Measurements from ENCODE around the gene PNPLA1.

PNPLA1 gene

DNA sequence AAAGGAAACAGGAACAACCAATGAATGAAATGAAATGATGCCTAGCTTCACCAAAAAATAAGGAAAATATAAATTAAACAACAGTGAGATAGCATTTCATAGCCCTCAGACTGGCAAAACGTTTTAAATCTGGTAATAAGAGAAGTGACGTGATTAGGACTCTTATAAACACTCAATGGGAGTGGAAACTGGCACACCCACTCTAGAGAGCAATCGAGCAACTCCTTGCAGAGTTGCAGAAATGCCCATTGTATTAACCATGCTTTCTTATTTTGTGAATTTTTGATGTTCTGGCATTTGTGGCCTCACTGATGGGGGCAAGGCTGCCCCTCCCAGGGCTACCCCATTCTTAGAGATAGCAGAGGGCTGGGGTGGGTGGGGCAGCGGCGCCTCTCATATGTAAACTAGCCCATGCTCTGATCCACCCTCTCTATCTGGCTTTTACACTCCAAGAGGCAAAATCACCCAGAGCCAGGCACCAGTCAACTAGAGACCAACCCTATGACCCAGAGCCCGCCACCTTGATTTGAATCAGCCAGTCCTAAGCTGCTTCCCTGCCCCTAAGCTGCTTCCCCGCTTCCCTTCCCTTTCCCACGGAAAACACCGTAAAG, 6.4 kb upstream of the PNPLA1 start:
- H3K4me3 ChIP-seq (ENCODE audit: low read depth, low read length) = no peak overlapping the region
- TF ChIP-seq, protein P1, sequence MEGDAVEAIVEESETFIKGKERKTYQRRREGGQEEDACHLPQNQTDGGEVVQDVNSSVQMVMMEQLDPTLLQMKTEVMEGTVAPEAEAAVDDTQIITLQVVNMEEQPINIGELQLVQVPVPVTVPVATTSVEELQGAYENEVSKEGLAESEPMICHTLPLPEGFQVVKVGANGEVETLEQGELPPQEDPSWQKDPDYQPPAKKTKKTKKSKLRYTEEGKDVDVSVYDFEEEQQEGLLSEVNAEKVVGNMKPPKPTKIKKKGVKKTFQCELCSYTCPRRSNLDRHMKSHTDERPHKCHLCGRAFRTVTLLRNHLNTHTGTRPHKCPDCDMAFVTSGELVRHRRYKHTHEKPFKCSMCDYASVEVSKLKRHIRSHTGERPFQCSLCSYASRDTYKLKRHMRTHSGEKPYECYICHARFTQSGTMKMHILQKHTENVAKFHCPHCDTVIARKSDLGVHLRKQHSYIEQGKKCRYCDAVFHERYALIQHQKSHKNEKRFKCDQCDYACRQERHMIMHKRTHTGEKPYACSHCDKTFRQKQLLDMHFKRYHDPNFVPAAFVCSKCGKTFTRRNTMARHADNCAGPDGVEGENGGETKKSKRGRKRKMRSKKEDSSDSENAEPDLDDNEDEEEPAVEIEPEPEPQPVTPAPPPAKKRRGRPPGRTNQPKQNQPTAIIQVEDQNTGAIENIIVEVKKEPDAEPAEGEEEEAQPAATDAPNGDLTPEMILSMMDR (IDR thresholded peaks at IDR 0.05; ENCODE audit: low read depth, low read length, missing control alignments) = no peak
- no peak for DNase-seq (ENCODE audit: low read depth)

DNA sequence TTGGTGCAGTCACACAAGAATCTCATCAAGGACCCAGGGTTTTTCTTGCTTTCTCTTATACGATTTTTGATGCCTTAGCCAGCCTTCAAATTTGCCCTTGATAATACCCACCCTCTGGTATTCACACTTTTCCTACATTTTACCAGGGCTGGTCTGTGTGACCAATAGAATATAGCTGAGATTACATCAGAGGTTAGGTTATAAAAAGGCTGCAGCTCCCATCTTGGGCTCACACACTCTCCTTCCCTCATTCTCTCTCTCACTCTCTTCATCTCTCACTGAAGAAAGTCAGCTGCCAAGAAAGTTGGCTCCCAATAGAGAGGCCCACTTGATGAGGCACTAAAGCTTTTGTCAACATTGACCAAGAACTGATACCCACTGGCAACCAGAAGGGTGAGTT, 4.1 kb upstream of the PNPLA1 start:
- no peak for DNase-seq (ENCODE audit: low read depth)
- TF ChIP-seq, protein P1 (IDR thresholded peaks at IDR 0.05; ENCODE audit: low read depth, low read length, missing control alignments) = no peak
- no peak overlapping the region for H3K4me3 ChIP-seq (ENCODE audit: low read depth, low read length)

DNA sequence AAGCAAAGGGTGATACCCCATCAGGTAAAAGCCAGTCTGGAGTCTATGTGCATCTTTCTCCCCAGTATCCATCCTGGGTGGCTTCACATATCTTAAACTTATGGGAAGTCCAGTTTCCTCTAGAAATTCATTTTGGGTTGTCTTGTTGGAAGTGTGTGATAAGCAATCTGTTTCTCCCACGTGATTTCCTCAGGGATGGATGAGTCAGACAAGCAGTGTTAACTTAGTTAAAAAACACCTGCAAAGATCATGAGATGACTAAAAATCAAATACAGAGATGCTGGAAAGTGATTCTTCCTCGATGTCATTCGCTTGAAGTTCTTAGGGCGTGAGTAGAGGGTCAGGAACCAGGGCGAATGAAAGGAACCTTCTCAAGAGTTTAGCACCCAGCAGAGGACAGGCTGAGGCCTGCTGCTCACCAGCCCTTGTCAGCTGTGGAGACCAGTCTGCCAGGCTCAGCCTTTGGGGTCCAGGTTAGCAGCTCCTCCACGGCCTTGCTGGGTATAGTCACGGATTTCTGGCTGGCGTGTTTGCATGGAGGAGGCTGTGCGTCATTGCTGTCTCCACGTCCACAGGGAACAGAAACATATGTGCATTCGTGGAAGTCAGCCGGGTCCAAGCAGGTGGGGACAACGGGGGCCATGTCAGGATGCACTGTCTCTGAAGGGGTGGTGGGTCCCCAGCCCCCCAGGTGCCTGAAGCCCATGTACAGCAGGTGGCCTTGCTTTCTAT, 2.8 kb upstream of the PNPLA1 start:
- DNase-seq (ENCODE audit: low read depth) = no peak
- H3K4me3 ChIP-seq (ENCODE audit: low read depth, low read length) = no peak overlapping the region
- TF ChIP-seq, protein P1 (IDR thresholded peaks at IDR 0.05; ENCODE audit: low read depth, low read length, missing control alignments) = no peak

DNA sequence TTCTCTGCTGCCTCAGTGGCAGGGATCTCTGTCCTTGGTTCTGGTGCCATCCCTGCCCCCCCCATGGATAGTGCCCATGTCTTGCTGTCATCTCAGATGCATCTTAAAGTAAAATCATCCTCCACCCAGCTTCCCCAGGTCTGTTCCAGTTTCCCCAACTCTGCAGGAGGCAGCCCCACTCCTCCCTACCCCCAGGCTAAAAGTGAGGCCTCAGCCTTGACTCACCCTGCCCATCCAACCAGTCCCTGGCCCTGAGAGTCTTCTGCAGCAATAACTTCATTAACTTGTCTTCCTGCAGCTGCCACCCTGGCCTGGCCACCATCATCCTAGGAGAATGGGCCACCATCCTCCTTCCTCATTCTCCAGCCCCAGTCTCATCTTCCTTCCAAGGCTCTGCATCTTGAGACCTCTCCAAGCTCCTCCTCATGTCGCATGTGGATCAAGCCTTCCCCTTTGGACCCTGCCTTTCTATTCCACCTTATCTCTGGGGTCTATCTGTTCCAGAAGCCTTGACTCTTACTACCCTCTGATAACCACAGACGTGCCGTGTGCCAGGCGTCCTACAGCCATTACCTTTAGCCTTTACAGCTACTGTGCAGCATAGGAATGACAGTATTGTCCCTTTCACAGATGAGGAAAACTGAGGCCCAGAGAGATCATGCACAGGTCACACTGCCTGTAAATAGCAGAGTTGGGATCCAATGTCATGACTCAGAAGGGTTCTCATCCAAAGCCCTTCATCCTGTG, 2.0 kb upstream of the PNPLA1 start:
- no peak overlapping the region for H3K4me3 ChIP-seq (ENCODE audit: low read depth, low read length)
- TF ChIP-seq, protein P1 (IDR thresholded peaks at IDR 0.05; ENCODE audit: low read depth, low read length, missing control alignments) = no peak
- no peak for DNase-seq (ENCODE audit: low read depth)

DNA sequence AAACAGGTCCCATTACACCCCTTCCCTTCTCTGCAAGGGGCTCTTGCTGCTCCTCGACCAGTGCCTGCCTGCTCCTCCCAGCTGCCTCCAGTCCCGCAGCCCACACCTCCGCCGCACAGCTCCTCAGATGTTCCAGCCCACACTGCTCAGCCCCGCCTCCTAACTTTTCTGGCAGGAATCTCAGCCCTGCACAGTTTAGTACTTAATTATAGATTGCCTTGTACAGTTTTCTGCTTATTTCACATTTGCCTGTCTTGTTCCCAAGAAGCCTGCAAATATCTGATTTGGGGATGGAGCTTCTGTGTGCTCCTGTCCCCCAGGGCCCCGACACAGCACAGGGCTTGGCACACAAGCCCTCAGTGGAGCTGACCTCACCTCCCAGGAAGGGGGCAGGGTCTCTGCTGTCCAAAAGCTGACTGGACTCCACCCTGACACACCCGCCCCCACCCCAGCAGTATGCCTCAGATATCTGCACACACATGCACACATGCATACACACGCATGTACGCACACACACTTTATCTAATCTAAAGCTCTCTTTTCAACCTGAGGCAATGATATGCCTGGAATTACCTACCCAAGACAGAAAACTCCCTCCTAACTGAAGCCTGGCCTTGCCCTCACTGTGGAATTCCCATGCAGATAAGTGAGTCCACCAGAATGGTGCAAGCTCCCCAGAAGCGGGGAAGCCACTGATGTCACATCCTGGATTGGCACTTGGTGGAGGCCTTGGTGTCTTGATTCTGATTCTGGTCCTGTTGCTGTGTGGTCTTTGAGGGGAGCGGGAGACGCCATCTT, 1.2 kb upstream of the PNPLA1 start:
- TF ChIP-seq, protein P1 (IDR thresholded peaks at IDR 0.05; ENCODE audit: low read depth, low read length, missing control alignments) = no peak
- no peak for DNase-seq (ENCODE audit: low read depth)
- no peak overlapping the region for H3K4me3 ChIP-seq (ENCODE audit: low read depth, low read length)

DNA sequence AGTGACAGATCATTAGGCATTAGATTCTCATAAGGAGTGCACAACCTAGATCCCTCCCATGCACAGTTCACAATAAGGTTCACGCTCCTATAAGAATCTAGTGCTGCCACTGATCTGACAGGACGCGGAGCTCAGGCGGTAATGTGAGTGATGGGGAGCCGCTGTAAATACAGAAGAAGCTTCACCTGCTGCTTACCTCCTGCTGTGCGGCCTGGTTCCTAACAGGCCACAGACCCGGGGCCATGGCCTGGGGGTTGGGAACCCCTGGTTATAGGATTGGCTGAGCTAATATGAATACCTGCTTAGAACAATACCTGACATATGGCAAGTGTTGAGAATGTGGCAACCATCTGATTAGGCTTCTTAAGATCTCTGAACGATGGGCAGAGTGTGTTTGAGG, 2.4 kb downstream of the PNPLA1 start:
- no peak overlapping the region for H3K4me3 ChIP-seq (ENCODE audit: low read depth, low read length)
- no peak for DNase-seq (ENCODE audit: low read depth)
- TF ChIP-seq, protein P1 (IDR thresholded peaks at IDR 0.05; ENCODE audit: low read depth, low read length, missing control alignments) = no peak
